Measurements from ENCODE around the gene GABRG3.
"Not testable (repeated sequence)": the region's sequence is repeated elsewhere in the genome, so short reads cannot be mapped to it uniquely, and the experiment has no call there.

The GABRG3 gene

DNA sequence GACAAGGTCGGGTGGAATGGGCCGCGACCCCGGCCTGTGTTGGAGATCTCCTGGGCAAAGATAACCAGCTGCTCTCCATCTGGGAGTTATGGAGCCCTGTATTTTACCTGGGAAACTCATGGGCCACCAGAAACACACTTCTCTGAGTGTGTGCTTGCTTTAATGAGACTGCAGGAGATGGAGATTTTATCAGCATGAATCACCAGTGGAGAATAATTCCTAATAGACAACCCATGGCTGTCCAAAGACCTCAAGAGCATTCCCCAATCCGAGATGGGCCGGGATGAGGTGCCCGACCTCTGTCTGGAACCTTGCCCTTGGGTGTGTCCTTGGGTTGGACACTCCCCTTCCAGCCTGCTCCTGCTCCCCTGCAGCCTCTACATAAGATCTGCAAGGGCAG, 389.3 kb downstream of the GABRG3 start:
- no peak for ATAC-seq
- no peak for TF ChIP-seq PPARA (CRISPR knock-in tag; IDR thresholded peaks at IDR 0.05; ENCODE audit: borderline replicate concordance)
- TF ChIP-seq SNAI2 (CRISPR knock-in tag; IDR thresholded peaks at IDR 0.05) = no peak
- TF ChIP-seq, protein P1, sequence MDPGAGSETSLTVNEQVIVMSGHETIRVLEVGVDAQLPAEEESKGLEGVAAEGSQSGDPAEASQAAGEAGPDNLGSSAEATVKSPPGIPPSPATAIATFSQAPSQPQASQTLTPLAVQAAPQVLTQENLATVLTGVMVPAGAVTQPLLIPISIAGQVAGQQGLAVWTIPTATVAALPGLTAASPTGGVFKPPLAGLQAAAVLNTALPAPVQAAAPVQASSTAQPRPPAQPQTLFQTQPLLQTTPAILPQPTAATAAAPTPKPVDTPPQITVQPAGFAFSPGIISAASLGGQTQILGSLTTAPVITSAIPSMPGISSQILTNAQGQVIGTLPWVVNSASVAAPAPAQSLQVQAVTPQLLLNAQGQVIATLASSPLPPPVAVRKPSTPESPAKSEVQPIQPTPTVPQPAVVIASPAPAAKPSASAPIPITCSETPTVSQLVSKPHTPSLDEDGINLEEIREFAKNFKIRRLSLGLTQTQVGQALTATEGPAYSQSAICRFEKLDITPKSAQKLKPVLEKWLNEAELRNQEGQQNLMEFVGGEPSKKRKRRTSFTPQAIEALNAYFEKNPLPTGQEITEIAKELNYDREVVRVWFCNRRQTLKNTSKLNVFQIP (CRISPR knock-in tag; IDR thresholded peaks at IDR 0.05; ENCODE audit: borderline replicate concordance, low read depth) = no peak
- TF ChIP-seq, protein P2, sequence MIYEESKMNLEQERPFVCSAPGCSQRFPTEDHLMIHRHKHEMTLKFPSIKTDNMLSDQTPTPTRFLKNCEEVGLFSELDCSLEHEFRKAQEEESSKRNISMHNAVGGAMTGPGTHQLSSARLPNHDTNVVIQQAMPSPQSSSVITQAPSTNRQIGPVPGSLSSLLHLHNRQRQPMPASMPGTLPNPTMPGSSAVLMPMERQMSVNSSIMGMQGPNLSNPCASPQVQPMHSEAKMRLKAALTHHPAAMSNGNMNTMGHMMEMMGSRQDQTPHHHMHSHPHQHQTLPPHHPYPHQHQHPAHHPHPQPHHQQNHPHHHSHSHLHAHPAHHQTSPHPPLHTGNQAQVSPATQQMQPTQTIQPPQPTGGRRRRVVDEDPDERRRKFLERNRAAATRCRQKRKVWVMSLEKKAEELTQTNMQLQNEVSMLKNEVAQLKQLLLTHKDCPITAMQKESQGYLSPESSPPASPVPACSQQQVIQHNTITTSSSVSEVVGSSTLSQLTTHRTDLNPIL (CRISPR knock-in tag; IDR thresholded peaks at IDR 0.05; ENCODE audit: low read depth) = no peak
- no peak for TF ChIP-seq RARB (CRISPR knock-in tag; IDR thresholded peaks at IDR 0.05)
- no peak for TF ChIP-seq TCF4 (CRISPR knock-in tag; IDR thresholded peaks at IDR 0.05; ENCODE audit: borderline replicate concordance)
- no peak for TF ChIP-seq ESRRG (CRISPR knock-in tag; IDR thresholded peaks at IDR 0.05)
- TF ChIP-seq, protein P3, sequence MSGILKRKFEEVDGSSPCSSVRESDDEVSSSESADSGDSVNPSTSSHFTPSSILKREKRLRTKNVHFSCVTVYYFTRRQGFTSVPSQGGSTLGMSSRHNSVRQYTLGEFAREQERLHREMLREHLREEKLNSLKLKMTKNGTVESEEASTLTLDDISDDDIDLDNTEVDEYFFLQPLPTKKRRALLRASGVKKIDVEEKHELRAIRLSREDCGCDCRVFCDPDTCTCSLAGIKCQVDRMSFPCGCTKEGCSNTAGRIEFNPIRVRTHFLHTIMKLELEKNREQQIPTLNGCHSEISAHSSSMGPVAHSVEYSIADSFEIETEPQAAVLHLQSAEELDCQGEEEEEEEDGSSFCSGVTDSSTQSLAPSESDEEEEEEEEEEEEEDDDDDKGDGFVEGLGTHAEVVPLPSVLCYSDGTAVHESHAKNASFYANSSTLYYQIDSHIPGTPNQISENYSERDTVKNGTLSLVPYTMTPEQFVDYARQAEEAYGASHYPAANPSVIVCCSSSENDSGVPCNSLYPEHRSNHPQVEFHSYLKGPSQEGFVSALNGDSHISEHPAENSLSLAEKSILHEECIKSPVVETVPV (CRISPR knock-in tag; IDR thresholded peaks at IDR 0.05) = no peak

DNA sequence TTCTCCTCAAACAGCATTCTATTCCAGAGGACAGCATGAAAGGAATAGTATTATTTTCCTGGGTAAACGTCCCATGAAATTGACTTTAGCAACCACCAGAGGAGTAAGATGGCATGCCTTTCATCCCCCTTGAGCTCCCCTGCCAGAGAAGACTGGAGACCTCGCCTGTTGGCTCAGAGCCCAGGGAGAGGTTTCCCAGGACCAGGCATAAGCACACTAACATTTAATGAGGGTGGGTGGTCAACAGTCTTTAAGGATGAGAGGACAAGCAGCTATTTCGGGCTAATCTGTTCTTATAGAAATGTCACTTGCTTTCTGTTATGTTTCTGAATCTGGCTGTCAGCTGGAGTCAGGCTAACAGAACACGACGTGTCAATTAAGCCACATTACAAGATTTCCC, 390.5 kb downstream of the GABRG3 start:
- TF ChIP-seq, protein P1 (CRISPR knock-in tag; IDR thresholded peaks at IDR 0.05; ENCODE audit: borderline replicate concordance, low read depth) = no peak
- TF ChIP-seq OSR1 (CRISPR knock-in tag; IDR thresholded peaks at IDR 0.05) = no peak
- ATAC-seq = no peak

DNA sequence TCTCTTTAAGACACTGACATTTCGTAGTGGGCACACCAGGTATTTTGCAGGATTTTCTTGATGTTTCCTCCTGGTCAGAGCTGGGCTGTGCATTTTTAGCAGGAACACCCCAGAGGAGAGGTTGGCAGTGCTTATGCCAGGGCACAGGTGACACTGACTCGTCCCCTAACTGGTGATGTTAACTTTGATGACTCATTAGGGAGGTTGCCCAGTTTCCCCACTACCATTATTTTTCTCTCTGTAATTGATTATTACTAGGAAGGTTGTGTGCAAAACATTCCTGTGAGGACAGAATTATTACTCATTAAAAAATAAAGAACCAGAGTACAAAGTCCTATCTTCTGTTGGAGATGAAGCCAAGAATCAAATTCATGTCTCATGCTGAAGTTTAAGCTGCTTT, 394.5 kb downstream of the GABRG3 start:
- ATAC-seq = no peak
- no peak for TF ChIP-seq ZC3H10 (CRISPR knock-in tag; IDR thresholded peaks at IDR 0.05)
- no peak for TF ChIP-seq ZFP30 (CRISPR knock-in tag; IDR thresholded peaks at IDR 0.05)
- no peak for TF ChIP-seq RARB (CRISPR knock-in tag; IDR thresholded peaks at IDR 0.05)
- TF ChIP-seq TCF4 (CRISPR knock-in tag; IDR thresholded peaks at IDR 0.05; ENCODE audit: borderline replicate concordance) = no peak
- no peak for TF ChIP-seq ZFP3 (CRISPR knock-in tag; IDR thresholded peaks at IDR 0.05)
- TF ChIP-seq BACH2 (CRISPR knock-in tag; IDR thresholded peaks at IDR 0.05; ENCODE audit: borderline replicate concordance) = no peak
- TF ChIP-seq, protein P3 (CRISPR knock-in tag; IDR thresholded peaks at IDR 0.05) = no peak
- TF ChIP-seq, protein P2 (CRISPR knock-in tag; IDR thresholded peaks at IDR 0.05; ENCODE audit: low read depth) = no peak
- no peak for TF ChIP-seq TOX (CRISPR knock-in tag; IDR thresholded peaks at IDR 0.05; ENCODE audit: borderline replicate concordance)
- no peak for TF ChIP-seq ZNF70 (CRISPR knock-in tag; IDR thresholded peaks at IDR 0.05)
- no peak for TF ChIP-seq ZNF8 (CRISPR knock-in tag; IDR thresholded peaks at IDR 0.05)
- TF ChIP-seq ESRRG (CRISPR knock-in tag; IDR thresholded peaks at IDR 0.05) = no peak
- no peak for TF ChIP-seq SNAI2 (CRISPR knock-in tag; IDR thresholded peaks at IDR 0.05)
- TF ChIP-seq, protein P4, sequence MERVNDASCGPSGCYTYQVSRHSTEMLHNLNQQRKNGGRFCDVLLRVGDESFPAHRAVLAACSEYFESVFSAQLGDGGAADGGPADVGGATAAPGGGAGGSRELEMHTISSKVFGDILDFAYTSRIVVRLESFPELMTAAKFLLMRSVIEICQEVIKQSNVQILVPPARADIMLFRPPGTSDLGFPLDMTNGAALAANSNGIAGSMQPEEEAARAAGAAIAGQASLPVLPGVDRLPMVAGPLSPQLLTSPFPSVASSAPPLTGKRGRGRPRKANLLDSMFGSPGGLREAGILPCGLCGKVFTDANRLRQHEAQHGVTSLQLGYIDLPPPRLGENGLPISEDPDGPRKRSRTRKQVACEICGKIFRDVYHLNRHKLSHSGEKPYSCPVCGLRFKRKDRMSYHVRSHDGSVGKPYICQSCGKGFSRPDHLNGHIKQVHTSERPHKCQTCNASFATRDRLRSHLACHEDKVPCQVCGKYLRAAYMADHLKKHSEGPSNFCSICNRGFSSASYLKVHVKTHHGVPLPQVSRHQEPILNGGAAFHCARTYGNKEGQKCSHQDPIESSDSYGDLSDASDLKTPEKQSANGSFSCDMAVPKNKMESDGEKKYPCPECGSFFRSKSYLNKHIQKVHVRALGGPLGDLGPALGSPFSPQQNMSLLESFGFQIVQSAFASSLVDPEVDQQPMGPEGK (CRISPR knock-in tag; IDR thresholded peaks at IDR 0.05; ENCODE audit: borderline replicate concordance) = no peak
- TF ChIP-seq, protein P1 (CRISPR knock-in tag; IDR thresholded peaks at IDR 0.05; ENCODE audit: borderline replicate concordance, low read depth) = no peak
- TF ChIP-seq ISL1 (CRISPR knock-in tag; IDR thresholded peaks at IDR 0.05) = no peak
- no peak for TF ChIP-seq PPARA (CRISPR knock-in tag; IDR thresholded peaks at IDR 0.05; ENCODE audit: borderline replicate concordance)
- no peak for TF ChIP-seq ARNTL (CRISPR knock-in tag; IDR thresholded peaks at IDR 0.05; ENCODE audit: borderline replicate concordance, low read depth)
- no peak for TF ChIP-seq CSDC2 (CRISPR knock-in tag; IDR thresholded peaks at IDR 0.05)

DNA sequence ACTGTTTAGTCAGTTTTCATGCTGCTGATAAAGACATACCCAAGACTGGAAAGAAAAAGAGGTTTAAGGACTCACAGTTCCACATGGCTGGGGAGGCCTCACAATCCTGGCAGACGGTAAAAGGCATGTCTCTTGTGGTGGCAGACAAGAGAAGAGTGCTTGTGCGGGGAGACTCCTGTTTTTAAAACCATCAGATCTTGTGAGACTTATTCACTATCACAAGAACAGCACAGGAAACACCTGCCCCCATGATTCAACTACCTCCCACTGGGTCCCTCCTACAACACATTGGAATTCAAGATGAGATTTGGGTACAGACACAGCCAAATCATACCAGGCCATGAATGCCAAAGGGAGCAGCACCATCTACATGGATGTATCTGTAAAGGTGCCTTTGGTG, 406.4 kb downstream of the GABRG3 start:
- ATAC-seq = not testable (repeated sequence)

Data from SK-N-SH treated with all-trans-retinoic acid at 6 μM for 48 hours (cell line).